CD4-positive, alpha-beta T cell treated with Interleukin-2 at 100 ng/mL for 4 hours (primary cell): ENCODE measurements around the gene MPPED1.

Source experiments
- DNase-seq: peaks from one replicate; pipeline ENCODE4 v3.0.0-alpha.2; 2020; ENCODE audit warnings: low spot score

Gene MPPED1

GRCh38 chr22:43411869-43412807 is at the start of gene MPPED1:
Gene MPPED1 (plus strand): TSS chr22:43412014. CDS start chr22:43424986, 12,972 bp downstream.
- DNase-seq: no peak

- DNase-seq: no peak
These were observed 48.3 kb upstream of the MPPED1 start for GRCh38 chr22:43363315-43364168.

- DNase-seq: no peak
These were observed 47.7 kb upstream of the MPPED1 start for GRCh38 chr22:43364169-43364435.

GRCh38 chr22:43365715-43366440 is 45.9 kb upstream of the MPPED1 start:
- DNase-seq: no peak

GRCh38 chr22:43370036-43370435 is 41.8 kb upstream of the MPPED1 start:
- no peak for DNase-seq

- no peak for DNase-seq
These were observed 35.8 kb upstream of the MPPED1 start for GRCh38 chr22:43375951-43376455.

- DNase-seq: peak; percentile 57
These were observed 34.9 kb upstream of the MPPED1 start for GRCh38 chr22:43376765-43377547.

- no peak for DNase-seq
These were observed 34.3 kb upstream of the MPPED1 start for GRCh38 chr22:43377548-43377895.

- no peak for DNase-seq
These were observed 33.7 kb upstream of the MPPED1 start for GRCh38 chr22:43377896-43378704.

- peak; percentile 24 for DNase-seq
These were observed 30.1 kb upstream of the MPPED1 start for GRCh38 chr22:43381693-43382092.

GRCh38 chr22:43384863-43385262 is 27.0 kb upstream of the MPPED1 start:
- DNase-seq: no peak

- DNase-seq: peak; percentile 74
These were observed 25.8 kb upstream of the MPPED1 start for GRCh38 chr22:43385770-43386641.

- DNase-seq: no peak
These were observed 24.0 kb upstream of the MPPED1 start for GRCh38 chr22:43387815-43388214.

GRCh38 chr22:43388420-43388851 is 23.4 kb upstream of the MPPED1 start:
- DNase-seq: peak; percentile 73

- DNase-seq: no peak
These were observed 22.5 kb upstream of the MPPED1 start for GRCh38 chr22:43389227-43389836.

GRCh38 chr22:43390166-43390565 is 21.6 kb upstream of the MPPED1 start:
- no peak for DNase-seq

- no peak for DNase-seq
These were observed 20.9 kb upstream of the MPPED1 start for GRCh38 chr22:43390872-43391271.

GRCh38 chr22:43391306-43391705 is 20.5 kb upstream of the MPPED1 start:
- no peak for DNase-seq

GRCh38 chr22:43392385-43392989 is 19.3 kb upstream of the MPPED1 start:
- no peak for DNase-seq
